Measurements from ENCODE around the gene DNAJC15. TPM values are rescaled to one million over a fixed set of nuclear protein-coding genes. Genes with fewer than 3 reads are reported as not detected.

The DNAJC15 gene
- total RNA-seq, 1 experiment from 2014 or later, result 10.8 TPM

- no peak overlapping the region for H3K4me3 ChIP-seq (replicated peaks in 1 of 2; ENCODE audit: low read depth in 1 of 2, low read length in 2 of 2)
- no peaks in the 10 kb centered on the region for H3K79me2 ChIP-seq (ENCODE audit: insufficient read depth, low read length)
- H3K9me2 ChIP-seq (ENCODE audit: insufficient read depth), result no peaks in the 10 kb centered on the region
- CTCF ChIA-PET, result no interaction called here
- BruUV-seq (replicated peaks), result no TSS peak
- H3K4me1 ChIP-seq (ENCODE audit: control insufficient read depth in 1 of 2, insufficient read depth in 2 of 2, low read length in 2 of 2), result peaks cover 4 to 13% of the 10 kb centered on the region in 2 experiments; a peak in 3 of 4 replicates
- H3K27me3 ChIP-seq (ENCODE audit: insufficient read depth, low read length), result no peaks in the 10 kb centered on the region
- H3K9ac ChIP-seq (ENCODE audit: low read length), result no peak overlapping the region
- H2AFZ ChIP-seq (ENCODE audit: low read depth, low read length, poor library complexity, severe bottlenecking), result no peak overlapping the region
- H4K20me1 ChIP-seq (ENCODE audit: insufficient read depth), result no peaks in the 10 kb centered on the region
- no peak for DNase-seq (ENCODE audit: low read depth, low spot score)
- H3K9me3 ChIP-seq (ENCODE audit: control insufficient read depth in 1 of 2, insufficient read depth in 1 of 2, low read depth in 1 of 2, low read length in 2 of 2), result no peaks in the 10 kb centered on the region
- H3K36me3 ChIP-seq (ENCODE audit: control insufficient read depth in 1 of 2, insufficient read depth in 2 of 2, low read length in 2 of 2), result no peaks in the 10 kb centered on the region
- intact Hi-C loops (cut with micrococcal nuclease), result no loop called here
- no peak for ATAC-seq
- TF ChIP-seq ZNF274 (IDR thresholded peaks at IDR 0.05; ENCODE audit: low read depth, low read length) (no peak), JUND (IDR thresholded peaks at IDR 0.05) (no peak), POLR2AphosphoS5 (IDR thresholded peaks at IDR 0.05; ENCODE audit: low read depth, low read length) (no peak), SIN3A (IDR thresholded peaks at IDR 0.05; ENCODE audit: low read depth) (no peak), EZH2phosphoT487 (IDR thresholded peaks at IDR 0.05; ENCODE audit: borderline replicate concordance) (no peak), SRF (IDR thresholded peaks at IDR 0.05; ENCODE audit: low read depth) (no peak), RAD21 (IDR thresholded peaks at IDR 0.05; ENCODE audit: low read depth) (no peak), YY1 (IDR thresholded peaks at IDR 0.05; ENCODE audit: extremely low read depth, insufficient replicate concordance, low read depth, low read length) (no peak), TCF7L2 (IDR thresholded peaks at IDR 0.05; ENCODE audit: borderline replicate concordance, extremely low read depth, insufficient read depth, insufficient read length) (no peak), SP1 (IDR thresholded peaks at IDR 0.05; ENCODE audit: low read depth) (no peak), POLR2A (IDR thresholded peaks at IDR 0.05; ENCODE audit: borderline replicate concordance, extremely low read depth, insufficient read depth, insufficient read length) (no peak), FOSL1 (IDR thresholded peaks at IDR 0.05; ENCODE audit: low read depth) (no peak), CBX3 (IDR thresholded peaks at IDR 0.05; ENCODE audit: low read depth) (no peak), ZFX (IDR thresholded peaks at IDR 0.05) (no peak)
- TF ChIP-seq, protein P1, sequence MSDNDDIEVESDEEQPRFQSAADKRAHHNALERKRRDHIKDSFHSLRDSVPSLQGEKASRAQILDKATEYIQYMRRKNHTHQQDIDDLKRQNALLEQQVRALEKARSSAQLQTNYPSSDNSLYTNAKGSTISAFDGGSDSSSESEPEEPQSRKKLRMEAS (IDR thresholded peaks at IDR 0.05), result no peak
- TF ChIP-seq, protein P2, sequence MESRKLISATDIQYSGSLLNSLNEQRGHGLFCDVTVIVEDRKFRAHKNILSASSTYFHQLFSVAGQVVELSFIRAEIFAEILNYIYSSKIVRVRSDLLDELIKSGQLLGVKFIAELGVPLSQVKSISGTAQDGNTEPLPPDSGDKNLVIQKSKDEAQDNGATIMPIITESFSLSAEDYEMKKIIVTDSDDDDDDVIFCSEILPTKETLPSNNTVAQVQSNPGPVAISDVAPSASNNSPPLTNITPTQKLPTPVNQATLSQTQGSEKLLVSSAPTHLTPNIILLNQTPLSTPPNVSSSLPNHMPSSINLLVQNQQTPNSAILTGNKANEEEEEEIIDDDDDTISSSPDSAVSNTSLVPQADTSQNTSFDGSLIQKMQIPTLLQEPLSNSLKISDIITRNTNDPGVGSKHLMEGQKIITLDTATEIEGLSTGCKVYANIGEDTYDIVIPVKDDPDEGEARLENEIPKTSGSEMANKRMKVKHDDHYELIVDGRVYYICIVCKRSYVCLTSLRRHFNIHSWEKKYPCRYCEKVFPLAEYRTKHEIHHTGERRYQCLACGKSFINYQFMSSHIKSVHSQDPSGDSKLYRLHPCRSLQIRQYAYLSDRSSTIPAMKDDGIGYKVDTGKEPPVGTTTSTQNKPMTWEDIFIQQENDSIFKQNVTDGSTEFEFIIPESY (IDR thresholded peaks at IDR 0.05; ENCODE audit: extremely low read depth, insufficient replicate concordance, low read length), result no peak
- TF ChIP-seq, protein P3, sequence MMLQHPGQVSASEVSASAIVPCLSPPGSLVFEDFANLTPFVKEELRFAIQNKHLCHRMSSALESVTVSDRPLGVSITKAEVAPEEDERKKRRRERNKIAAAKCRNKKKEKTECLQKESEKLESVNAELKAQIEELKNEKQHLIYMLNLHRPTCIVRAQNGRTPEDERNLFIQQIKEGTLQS (IDR thresholded peaks at IDR 0.05), result no peak
- TF ChIP-seq, protein P4, sequence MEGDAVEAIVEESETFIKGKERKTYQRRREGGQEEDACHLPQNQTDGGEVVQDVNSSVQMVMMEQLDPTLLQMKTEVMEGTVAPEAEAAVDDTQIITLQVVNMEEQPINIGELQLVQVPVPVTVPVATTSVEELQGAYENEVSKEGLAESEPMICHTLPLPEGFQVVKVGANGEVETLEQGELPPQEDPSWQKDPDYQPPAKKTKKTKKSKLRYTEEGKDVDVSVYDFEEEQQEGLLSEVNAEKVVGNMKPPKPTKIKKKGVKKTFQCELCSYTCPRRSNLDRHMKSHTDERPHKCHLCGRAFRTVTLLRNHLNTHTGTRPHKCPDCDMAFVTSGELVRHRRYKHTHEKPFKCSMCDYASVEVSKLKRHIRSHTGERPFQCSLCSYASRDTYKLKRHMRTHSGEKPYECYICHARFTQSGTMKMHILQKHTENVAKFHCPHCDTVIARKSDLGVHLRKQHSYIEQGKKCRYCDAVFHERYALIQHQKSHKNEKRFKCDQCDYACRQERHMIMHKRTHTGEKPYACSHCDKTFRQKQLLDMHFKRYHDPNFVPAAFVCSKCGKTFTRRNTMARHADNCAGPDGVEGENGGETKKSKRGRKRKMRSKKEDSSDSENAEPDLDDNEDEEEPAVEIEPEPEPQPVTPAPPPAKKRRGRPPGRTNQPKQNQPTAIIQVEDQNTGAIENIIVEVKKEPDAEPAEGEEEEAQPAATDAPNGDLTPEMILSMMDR (IDR thresholded peaks at IDR 0.05 in 2 of 3, conservative IDR thresholded peaks at IDR 0.05 in 1 of 3; ENCODE audit: borderline replicate concordance in 1 of 3, insufficient read depth in 1 of 3, low read depth in 2 of 3, low read length in 2 of 3), result no peak
- RAD21 ChIA-PET (ENCODE audit: low non-redundant PET in 1 of 2, low total read pairs in 2 of 2, uncharacterized antibody in 2 of 2, unreplicated experiment in 2 of 2), result no interaction called here
- no peak overlapping the region for H3K4me2 ChIP-seq (ENCODE audit: low read length)
- POLR2A ChIA-PET, result interaction anchor here (1.3 kb wide), 1 partner anchor 22 kb away, joined by 3 read pairs; no protein-coding TSS in a partner anchor
- no peak overlapping the region for H3K27ac ChIP-seq (ENCODE audit: low read depth, low read length)
Measured at GRCh38 chr13:43110658-43111057, 87.3 kb downstream of the DNAJC15 start.

Measured in HCT116 (cell line).